ENCODE results near the gene IFNAR1.

Gene IFNAR1

GRCh38 chr21:33397717-33398116 lies 72.9 kb downstream of the IFNAR1 start:
- Histone ChIP-seq H3K27ac (no peak overlapping the region), H2AFZ (no peak overlapping the region), H3K9ac (no peak overlapping the region), H3K27me3 (ENCODE audit: control insufficient read depth, insufficient read depth, low read length) (no peaks in the 10 kb centered on the region), H3K36me3 (ENCODE audit: control insufficient read depth, insufficient read depth, low read length) (no peaks in the 10 kb centered on the region), H3K4me3 (ENCODE audit: low read depth, low read length) (no peak overlapping the region), H3K9me3 (ENCODE audit: control insufficient read depth, low read length) (no peaks in the 10 kb centered on the region), H3K4me2 (ENCODE audit: low read length) (no peak overlapping the region), H3K79me2 (no peaks in the 10 kb centered on the region), H3K4me1 (no peaks in the 10 kb centered on the region)
- TF ChIP-seq CTCF (IDR thresholded peaks at IDR 0.05) = no peak

GRCh38 chr21:33398361-33398760 lies 73.6 kb downstream of the IFNAR1 start:
- no peak for TF ChIP-seq CTCF (IDR thresholded peaks at IDR 0.05)
- H3K9me3 ChIP-seq (ENCODE audit: control insufficient read depth, low read length) = no peaks in the 10 kb centered on the region

GRCh38 chr21:33401630-33401992 lies 76.8 kb downstream of the IFNAR1 start:
- Histone ChIP-seq H3K4me3 (ENCODE audit: low read depth, low read length) (no peak overlapping the region), H3K4me2 (ENCODE audit: low read length) (no peak overlapping the region), H3K9ac (no peak overlapping the region), H3K36me3 (ENCODE audit: control insufficient read depth, insufficient read depth, low read length) (no peaks in the 10 kb centered on the region), H3K9me3 (ENCODE audit: control insufficient read depth, low read length) (no peaks in the 10 kb centered on the region), H3K4me1 (no peaks in the 10 kb centered on the region), H3K27me3 (ENCODE audit: control insufficient read depth, insufficient read depth, low read length) (no peaks in the 10 kb centered on the region), H3K27ac (no peak overlapping the region), H2AFZ (no peak overlapping the region), H3K79me2 (peaks cover 6% of the 10 kb centered on the region)
- TF ChIP-seq CTCF (IDR thresholded peaks at IDR 0.05) = no peak

More at GRCh38 chr21:33398361-33398760, 73.6 kb downstream of the IFNAR1 start:
- Histone ChIP-seq H3K9ac (no peak overlapping the region), H2AFZ (no peak overlapping the region), H3K36me3 (ENCODE audit: control insufficient read depth, insufficient read depth, low read length) (no peaks in the 10 kb centered on the region), H3K79me2 (no peaks in the 10 kb centered on the region), H3K27ac (no peak overlapping the region), H3K4me3 (ENCODE audit: low read depth, low read length) (no peak overlapping the region), H3K4me1 (no peaks in the 10 kb centered on the region), H3K27me3 (ENCODE audit: control insufficient read depth, insufficient read depth, low read length) (no peaks in the 10 kb centered on the region), H3K4me2 (ENCODE audit: low read length) (no peak overlapping the region)

GRCh38 chr21:33402001-33402979 lies 77.5 kb downstream of the IFNAR1 start:
- TF ChIP-seq CTCF (IDR thresholded peaks at IDR 0.05) = no peak
- H2AFZ ChIP-seq = peak overlapping the region; percentile 43
- peak overlapping the region; percentile 36 for H3K4me3 ChIP-seq (ENCODE audit: low read depth, low read length)
- H3K4me2 ChIP-seq (ENCODE audit: low read length) = peak overlapping the region; percentile 61
- H3K27ac ChIP-seq = no peak overlapping the region
- H3K9me3 ChIP-seq (ENCODE audit: control insufficient read depth, low read length) = no peaks in the 10 kb centered on the region
- H3K79me2 ChIP-seq = peaks cover 8% of the 10 kb centered on the region
- no peaks in the 10 kb centered on the region for H3K36me3 ChIP-seq (ENCODE audit: control insufficient read depth, insufficient read depth, low read length)
- H3K4me1 ChIP-seq = no peaks in the 10 kb centered on the region
- H3K27me3 ChIP-seq (ENCODE audit: control insufficient read depth, insufficient read depth, low read length) = no peaks in the 10 kb centered on the region
- H3K9ac ChIP-seq = no peak overlapping the region

Data from parathyroid adenoma (tissue), 2 donors.